GM21360 (cell line): ENCODE data around the gene PDE7B.
A peak's percentile ranks its signal among the peaks of the same experiment; 100 is the strongest.
"Not testable (repeated sequence)": the region's sequence is repeated elsewhere in the genome, so short reads cannot be mapped to it uniquely, and the experiment has no call there.

Source experiments
- ATAC-seq: cut with Tn5 transposase; IDR thresholded peaks from one replicate; pipeline ENCODE4 v1.9.1; 2021; ENCODE audit warnings: mild to moderate bottlenecking, moderate library complexity; ENCODE audit not compliant: unreplicated experiment

Gene PDE7B

GRCh38 chr6:136216503-136217401 is 365.3 kb downstream of the PDE7B start:
- ATAC-seq = no peak

- not testable (repeated sequence) for ATAC-seq
Observed at GRCh38 chr6:136224974-136225373, 373.5 kb downstream of the PDE7B start.

DNA sequence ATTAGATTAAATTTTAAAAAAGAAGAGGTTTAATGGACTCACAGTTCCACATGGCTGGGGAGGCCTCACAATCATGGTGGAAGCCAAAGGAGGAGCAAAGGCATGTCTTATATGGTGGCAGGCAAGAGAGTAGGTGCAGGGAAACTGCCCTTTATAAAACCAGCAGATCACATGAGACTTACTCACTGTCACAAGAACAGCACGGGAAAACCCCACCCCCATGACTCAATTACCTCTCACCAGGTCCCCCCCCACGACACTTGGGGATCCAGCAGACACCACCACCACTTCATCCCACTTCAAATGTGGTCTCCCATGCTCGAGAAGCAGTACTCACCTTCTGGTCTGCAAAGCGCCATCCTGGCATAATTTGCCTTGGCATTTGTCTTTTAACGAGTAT is 374.0 kb downstream of the PDE7B start:
- no peak for ATAC-seq

DNA sequence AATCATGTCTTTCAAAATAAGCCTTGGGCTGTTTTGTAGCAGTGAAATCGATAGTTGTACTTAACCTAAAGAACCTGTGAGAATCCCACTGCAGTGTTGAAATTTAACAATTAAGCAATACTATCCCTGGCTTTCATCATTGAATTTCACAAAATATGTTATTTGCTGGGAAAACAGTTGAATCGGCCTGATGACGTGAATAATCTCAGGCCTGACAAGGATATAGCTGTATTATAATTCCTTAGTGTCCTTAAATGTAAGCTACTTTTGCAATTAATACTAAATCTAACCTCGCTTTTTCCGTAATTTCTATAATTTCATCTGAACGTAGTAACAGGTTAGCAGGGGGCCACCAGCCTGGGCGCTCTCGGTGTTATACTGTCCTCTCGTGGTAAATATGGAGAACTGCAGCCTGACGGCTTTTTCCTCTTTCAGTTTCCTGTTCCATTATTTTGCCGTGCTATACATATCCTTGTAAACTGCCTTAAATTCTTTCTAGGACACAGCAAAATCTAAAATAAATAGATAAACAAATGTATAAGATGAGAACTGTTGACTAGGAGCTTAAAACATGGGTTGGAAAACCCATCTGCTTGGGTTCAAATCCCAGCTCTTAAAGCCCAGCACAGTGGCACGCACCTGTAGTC is 374.6 kb downstream of the PDE7B start:
- ATAC-seq = peak; percentile 63

DNA sequence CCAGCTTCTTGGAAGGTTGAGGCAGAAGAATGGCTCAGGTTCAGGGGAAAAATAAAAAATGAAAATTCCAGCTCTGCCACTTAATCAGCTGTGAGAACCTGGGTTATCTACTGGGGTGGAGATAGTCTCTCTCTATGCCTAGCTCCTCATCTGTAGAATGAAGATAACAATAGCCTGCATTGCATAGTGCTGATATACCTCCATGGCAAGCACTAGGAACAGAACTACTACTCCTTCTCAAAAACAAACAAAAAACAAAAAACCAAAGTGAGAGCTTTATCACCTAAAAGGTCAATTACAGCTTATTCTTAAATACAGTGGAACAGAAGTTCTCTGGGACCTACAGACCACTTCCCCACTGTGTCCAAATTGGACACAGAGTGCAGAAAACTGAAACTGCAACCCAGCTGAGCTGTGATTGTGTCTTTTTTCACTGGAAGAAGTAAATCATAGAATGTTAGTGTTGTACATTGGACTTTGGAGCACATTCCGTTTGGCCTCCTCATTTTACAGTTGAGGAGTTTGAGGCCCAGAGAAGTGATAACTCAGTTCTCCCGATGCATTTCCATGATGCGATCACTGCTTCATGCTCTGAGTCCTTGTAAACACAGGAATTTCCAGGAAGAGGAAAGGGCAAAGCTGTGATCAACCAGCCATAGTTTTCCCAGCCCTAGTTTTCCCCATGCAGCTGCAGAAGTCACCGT is 375.3 kb downstream of the PDE7B start:
- ATAC-seq = peak; percentile 26

DNA sequence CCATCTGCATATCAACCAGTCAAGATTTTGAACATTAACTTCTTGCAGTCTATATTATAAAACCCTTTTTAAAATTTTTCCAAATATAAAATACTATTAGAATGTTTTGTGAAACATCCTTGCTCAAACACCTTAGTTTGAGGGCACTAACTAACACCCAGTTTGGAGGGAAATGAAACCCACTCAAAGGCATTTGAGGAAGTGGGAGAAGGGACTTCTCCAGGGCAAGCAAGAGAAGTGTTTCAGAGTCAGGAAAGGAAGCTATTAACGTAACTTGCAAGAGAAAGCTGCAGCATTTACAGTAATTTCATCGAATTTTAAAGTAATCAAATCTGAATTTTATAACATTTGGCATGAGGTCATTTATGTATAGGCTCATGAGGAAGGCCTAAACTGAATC is 377.3 kb downstream of the PDE7B start:
- no peak for ATAC-seq

DNA sequence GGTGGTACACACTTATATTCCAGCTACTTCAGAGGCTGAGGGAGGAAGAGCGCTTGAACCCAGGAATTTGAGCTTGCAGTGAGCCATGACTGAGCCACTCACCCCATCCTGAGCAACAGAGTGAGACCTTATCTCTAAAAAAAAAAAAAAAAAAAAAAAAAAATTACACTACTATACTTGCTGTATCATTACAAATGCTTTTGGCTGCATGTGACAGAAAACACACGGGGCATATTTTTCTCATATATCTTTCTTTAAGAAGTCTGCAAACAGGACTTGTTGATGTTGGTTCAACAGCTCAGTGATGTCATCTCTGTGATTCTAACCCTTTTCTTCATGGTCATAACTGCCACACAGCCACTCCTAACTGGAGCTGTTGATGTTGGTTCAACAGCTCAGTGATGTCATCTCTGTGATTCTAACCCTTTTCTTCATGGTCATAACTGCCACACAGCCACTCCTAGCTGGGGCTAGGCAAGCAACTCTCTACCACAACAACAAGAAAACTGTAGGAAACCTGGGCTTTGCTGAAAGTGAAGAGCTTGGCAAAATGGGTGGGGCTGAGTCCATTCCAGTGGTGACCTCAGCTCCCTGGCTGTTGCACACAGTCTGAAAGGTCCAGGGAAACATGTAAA is 378.8 kb downstream of the PDE7B start:
- no peak for ATAC-seq

DNA sequence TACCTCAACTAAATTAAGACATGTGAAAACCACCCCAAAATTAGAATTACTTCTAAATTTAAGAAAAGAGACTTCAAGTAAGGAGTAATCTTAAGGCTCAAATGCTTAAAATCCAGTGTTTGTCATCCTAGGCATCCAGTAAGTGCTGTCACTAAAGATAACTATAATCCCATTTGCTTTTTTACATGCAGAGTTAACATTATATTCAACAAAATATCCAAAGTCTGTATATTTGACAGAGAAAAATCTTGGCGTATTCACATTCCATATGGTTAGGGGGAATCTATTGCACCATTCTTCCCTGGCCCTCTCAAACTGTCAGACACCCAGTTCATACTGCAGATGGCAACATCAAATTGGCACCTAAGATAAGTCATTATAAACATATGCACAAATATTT is 381.2 kb downstream of the PDE7B start:
- ATAC-seq = no peak

- ATAC-seq = no peak
Observed at GRCh38 chr6:136235233-136235564, 383.7 kb downstream of the PDE7B start.

GRCh38 chr6:136236466-136237293 is 385.2 kb downstream of the PDE7B start:
- no peak for ATAC-seq

- ATAC-seq = no peak
Observed at GRCh38 chr6:136244061-136244616, 392.6 kb downstream of the PDE7B start.
